ENCODE data around the gene KSR2.

DNA sequence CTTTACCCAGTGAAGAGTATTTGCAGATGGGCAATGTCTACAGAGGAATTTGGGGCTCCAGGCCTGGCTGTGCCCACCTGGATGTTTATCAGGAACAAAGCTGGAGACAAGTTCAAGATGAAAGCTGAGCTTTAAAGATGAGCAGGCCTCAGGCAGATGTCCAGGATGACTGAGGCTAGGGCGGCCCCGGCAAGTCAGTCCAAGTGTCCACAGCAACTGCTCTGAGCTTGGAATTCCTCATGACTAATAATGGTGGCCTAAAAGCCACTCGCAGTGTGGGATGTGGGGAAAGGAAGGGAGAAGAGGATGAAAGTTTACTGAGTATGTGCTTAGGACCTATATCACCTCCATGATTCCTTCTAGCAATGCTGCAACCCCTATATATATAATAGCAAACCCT is 479.1 kb downstream of the KSR2 start:
- TF ChIP-seq, protein P1, sequence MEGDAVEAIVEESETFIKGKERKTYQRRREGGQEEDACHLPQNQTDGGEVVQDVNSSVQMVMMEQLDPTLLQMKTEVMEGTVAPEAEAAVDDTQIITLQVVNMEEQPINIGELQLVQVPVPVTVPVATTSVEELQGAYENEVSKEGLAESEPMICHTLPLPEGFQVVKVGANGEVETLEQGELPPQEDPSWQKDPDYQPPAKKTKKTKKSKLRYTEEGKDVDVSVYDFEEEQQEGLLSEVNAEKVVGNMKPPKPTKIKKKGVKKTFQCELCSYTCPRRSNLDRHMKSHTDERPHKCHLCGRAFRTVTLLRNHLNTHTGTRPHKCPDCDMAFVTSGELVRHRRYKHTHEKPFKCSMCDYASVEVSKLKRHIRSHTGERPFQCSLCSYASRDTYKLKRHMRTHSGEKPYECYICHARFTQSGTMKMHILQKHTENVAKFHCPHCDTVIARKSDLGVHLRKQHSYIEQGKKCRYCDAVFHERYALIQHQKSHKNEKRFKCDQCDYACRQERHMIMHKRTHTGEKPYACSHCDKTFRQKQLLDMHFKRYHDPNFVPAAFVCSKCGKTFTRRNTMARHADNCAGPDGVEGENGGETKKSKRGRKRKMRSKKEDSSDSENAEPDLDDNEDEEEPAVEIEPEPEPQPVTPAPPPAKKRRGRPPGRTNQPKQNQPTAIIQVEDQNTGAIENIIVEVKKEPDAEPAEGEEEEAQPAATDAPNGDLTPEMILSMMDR (IDR thresholded peaks at IDR 0.05 in 4 of 5, conservative IDR thresholded peaks at IDR 0.05 in 1 of 5): no peak
- TF ChIP-seq POLR2A (IDR thresholded peaks at IDR 0.05): no peak

All from gastrocnemius medialis (tissue), 4 donors.